PC-3 (cell line): ENCODE results near the gene BCLAF1.

Experiments
- CTCF ChIP-seq: fragments of 300-600 bp; sonication (generic); conservative IDR thresholded peaks from 2 replicates; pipeline ENCODE4 v1.5.1; 2017; ENCODE audit warnings: antibody characterized with exemption, low read depth, mild to moderate bottlenecking, low read length
- EZH2 ChIP-seq: fragments of 300-600 bp; sonication (generic); IDR thresholded peaks from one replicate; pipeline ENCODE4 v1.6.1; 2017; ENCODE audit warnings: antibody characterized with exemption, mild to moderate bottlenecking, low read length; ENCODE audit not compliant: unreplicated experiment
- EZH2phosphoT487 ChIP-seq: fragments of 300-600 bp; sonication (generic); IDR thresholded peaks from 2 replicates; pipeline ENCODE4 v1.6.1; 2018; ENCODE audit warnings: mild to moderate bottlenecking, antibody characterized with exemption, low read length, borderline replicate concordance

GRCh38 chr6:136334465-136334846 is 44.8 kb upstream of the BCLAF1 start:
- no peak for TF ChIP-seq CTCF
- TF ChIP-seq EZH2phosphoT487 = no peak
- no peak for TF ChIP-seq EZH2
